BLaER1 treated with 17β-estradiol and CSF1 and Interleukin-3, amounts not matched to agents 10 nM and 100 nM (cell line): Measurements from ENCODE around the gene DNAJA1.
A peak's percentile ranks its signal among the peaks of the same experiment; 100 is the strongest.

ENCODE experiments used
- H3K27ac ChIP-seq, 11 experiments: shearing (Covaris generic); formaldehyde crosslinking; 2 replicates each; pipeline ENCODE4 v1.8.1; 2022
- H3K27me3 ChIP-seq, 11 experiments: shearing (Covaris generic); formaldehyde crosslinking; 2 replicates each; pipeline ENCODE4 v1.8.1; 2022
- H3K36me3 ChIP-seq, 11 experiments: shearing (Covaris generic); formaldehyde crosslinking; 2 replicates each; pipeline ENCODE4 v1.8.1; 2022
- H3K4me1 ChIP-seq, 10 experiments: shearing (Covaris generic); formaldehyde crosslinking; 2 replicates each; pipeline ENCODE4 v1.8.1; 2022
- H3K4me2 ChIP-seq, 11 experiments: shearing (Covaris generic); formaldehyde crosslinking; 2 replicates each; pipeline ENCODE4 v1.8.1; 2022
- H3K4me3 ChIP-seq, 10 experiments: shearing (Covaris generic); formaldehyde crosslinking; 2 replicates each; pipeline ENCODE4 v1.8.1; 2022
- H3K9ac ChIP-seq, 11 experiments: shearing (Covaris generic); formaldehyde crosslinking; 2 replicates each; pipeline ENCODE4 v1.8.1; 2022
- H3K9me3 ChIP-seq, 11 experiments: shearing (Covaris generic); formaldehyde crosslinking; replicated peaks in 1 of 11; 2 replicates each; pipeline ENCODE4 v1.8.1; 2022
- H4K20me1 ChIP-seq, 11 experiments: shearing (Covaris generic); formaldehyde crosslinking; 2 replicates each; pipeline ENCODE4 v1.8.1; 2022
- Cebpa-rat ChIP-seq, 11 experiments: shearing (Covaris generic); IDR thresholded peaks; 2 replicates each; pipeline ENCODE4 v1.8.1; 2022

DNAJA1 gene

DNA sequence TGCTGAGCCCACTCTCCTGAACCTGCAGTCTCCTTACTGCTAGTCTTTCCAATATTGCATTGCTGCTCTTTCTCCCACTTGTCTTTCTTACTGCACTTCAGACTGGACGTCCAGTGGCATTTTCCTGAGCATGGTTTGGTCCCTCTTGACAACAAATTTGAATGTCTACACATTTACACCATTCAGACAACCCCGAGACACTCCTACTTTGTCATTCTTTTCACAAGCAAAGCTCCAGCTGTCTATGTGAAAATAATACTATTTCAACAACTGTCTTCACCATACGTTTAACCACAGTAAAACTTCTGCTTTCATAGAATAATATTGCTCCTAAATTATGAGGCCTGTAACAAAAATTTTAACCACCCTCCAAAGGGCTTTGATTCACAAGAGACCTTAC, 13.2 kb upstream of the DNAJA1 start:
- H4K20me1 ChIP-seq: no peaks in the 10 kb centered on the region
- no peak overlapping the region for H3K9ac ChIP-seq
- no peak overlapping the region for H3K4me3 ChIP-seq
- no peaks in the 10 kb centered on the region for H3K9me3 ChIP-seq
- no peak overlapping the region for H3K4me2 ChIP-seq
- no peaks in the 10 kb centered on the region for H3K4me1 ChIP-seq
- no peak overlapping the region for H3K27ac ChIP-seq
- TF ChIP-seq Cebpa-rat (IDR thresholded peaks at IDR 0.05): no peak
- no peaks in the 10 kb centered on the region for H3K27me3 ChIP-seq
- peaks cover 0 to 6% (median 0%) of the 10 kb centered on the region in 11 experiments; a peak in 3 of 22 replicates for H3K36me3 ChIP-seq

- no peak overlapping the region for H3K4me2 ChIP-seq
- H3K4me3 ChIP-seq: no peak overlapping the region
- no peaks in the 10 kb centered on the region for H4K20me1 ChIP-seq
- no peaks in the 10 kb centered on the region for H3K27me3 ChIP-seq
- no peak for TF ChIP-seq Cebpa-rat (IDR thresholded peaks at IDR 0.05)
- H3K4me1 ChIP-seq: no peaks in the 10 kb centered on the region
- peaks cover 0 to 6% (median 0%) of the 10 kb centered on the region in 11 experiments; a peak in 3 of 22 replicates for H3K36me3 ChIP-seq
- no peak overlapping the region for H3K9ac ChIP-seq
- H3K27ac ChIP-seq: no peak overlapping the region
- no peaks in the 10 kb centered on the region for H3K9me3 ChIP-seq
These were observed 12.6 kb upstream of the DNAJA1 start for GRCh38 chr9:33012328-33013069.

DNA sequence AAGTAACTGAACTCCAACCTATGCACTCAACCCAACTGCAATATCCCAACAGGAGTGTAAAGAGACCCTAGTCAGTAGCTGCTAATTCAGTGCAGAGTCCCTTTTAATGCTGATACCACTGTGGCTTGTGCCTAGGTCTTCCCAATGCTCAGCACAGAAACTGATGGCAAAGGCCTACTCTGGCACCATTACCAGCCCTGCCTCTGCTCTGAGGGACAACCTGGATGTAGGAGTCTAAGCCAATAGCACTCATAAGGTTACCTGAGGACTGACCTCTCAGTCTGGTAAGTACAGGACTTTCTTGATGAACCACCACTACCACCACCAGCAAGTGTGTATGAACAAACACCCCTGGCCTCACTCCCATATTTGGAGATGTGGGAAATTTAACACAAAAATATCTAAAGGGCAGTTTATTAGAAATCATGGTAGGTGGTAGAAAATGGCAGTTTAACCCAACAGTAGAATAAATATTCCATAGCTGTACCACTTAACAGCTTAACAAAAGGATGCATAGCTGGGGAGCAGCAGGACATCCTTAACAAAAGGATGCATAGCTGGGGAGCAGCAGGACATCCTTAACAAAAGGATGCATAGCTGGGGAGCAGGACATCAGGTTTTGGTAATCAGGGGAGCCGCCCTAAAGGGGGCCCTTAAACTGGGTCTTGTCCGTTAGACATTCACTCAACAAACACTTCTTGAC, 11.0 kb upstream of the DNAJA1 start:
- H3K36me3 ChIP-seq: peaks cover 0 to 6% (median 0%) of the 10 kb centered on the region in 11 experiments; a peak in 3 of 22 replicates
- H3K4me1 ChIP-seq: no peaks in the 10 kb centered on the region
- H3K27ac ChIP-seq: no peak overlapping the region
- H3K4me3 ChIP-seq: no peak overlapping the region
- H3K27me3 ChIP-seq: no peaks in the 10 kb centered on the region
- no peaks in the 10 kb centered on the region for H4K20me1 ChIP-seq
- H3K9me3 ChIP-seq: no peaks in the 10 kb centered on the region
- no peak overlapping the region for H3K9ac ChIP-seq
- no peak for TF ChIP-seq Cebpa-rat (IDR thresholded peaks at IDR 0.05)
- no peak overlapping the region for H3K4me2 ChIP-seq

DNA sequence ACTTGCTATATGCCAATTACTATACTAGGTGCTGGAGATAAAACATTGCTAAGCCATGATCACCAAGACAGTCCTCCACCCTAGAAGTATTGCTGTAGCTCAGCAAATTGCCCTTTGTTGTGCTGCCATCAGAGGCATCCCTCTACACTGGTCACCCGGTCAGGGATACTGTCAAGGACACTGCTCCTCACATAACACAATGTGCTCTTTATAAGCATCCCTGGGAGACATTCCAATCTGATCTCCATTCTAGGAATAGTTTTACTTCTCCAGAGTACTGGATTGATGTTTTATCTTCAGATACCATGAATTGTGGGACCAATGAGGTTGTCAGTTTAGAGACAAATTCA, 10.4 kb upstream of the DNAJA1 start:
- Histone ChIP-seq H3K36me3 (peaks cover 0 to 10% (median 3%) of the 10 kb centered on the region in 11 experiments; a peak in 10 of 22 replicates), H3K4me2 (no peak overlapping the region), H3K4me1 (no peaks in the 10 kb centered on the region), H3K9me3 (no peaks in the 10 kb centered on the region), H3K4me3 (no peak overlapping the region), H3K27ac (no peak overlapping the region), H3K27me3 (no peaks in the 10 kb centered on the region), H4K20me1 (no peaks in the 10 kb centered on the region; a peak in 1 of 22 replicates), H3K9ac (no peak overlapping the region)
- no peak for TF ChIP-seq Cebpa-rat (IDR thresholded peaks at IDR 0.05)

GRCh38 chr9:33017283-33018041, 7.6 kb upstream of the DNAJA1 start:
- H3K4me2 ChIP-seq: no peak overlapping the region
- H3K9ac ChIP-seq: no peak overlapping the region
- no peaks in the 10 kb centered on the region for H3K27me3 ChIP-seq
- peaks cover 0 to 4% (median 4%) of the 10 kb centered on the region in 10 experiments; a peak in 15 of 20 replicates for H3K4me1 ChIP-seq
- H3K27ac ChIP-seq: no peak overlapping the region
- no peaks in the 10 kb centered on the region for H3K9me3 ChIP-seq
- H3K4me3 ChIP-seq: no peak overlapping the region
- no peaks in the 10 kb centered on the region; a peak in 1 of 22 replicates for H4K20me1 ChIP-seq
- peaks cover 0 to 22% (median 11%) of the 10 kb centered on the region in 11 experiments; a peak in 16 of 22 replicates for H3K36me3 ChIP-seq
- no peak for TF ChIP-seq Cebpa-rat (IDR thresholded peaks at IDR 0.05)

- H3K27me3 ChIP-seq: no peaks in the 10 kb centered on the region
- H3K27ac ChIP-seq: no peak overlapping the region
- no peak overlapping the region for H3K4me3 ChIP-seq
- peaks cover 19 to 26% (median 24%) of the 10 kb centered on the region in 10 experiments for H3K4me1 ChIP-seq
- TF ChIP-seq Cebpa-rat (IDR thresholded peaks at IDR 0.05): no peak
- no peaks in the 10 kb centered on the region for H3K9me3 ChIP-seq
- H3K9ac ChIP-seq: no peak overlapping the region
- H4K20me1 ChIP-seq: no peaks in the 10 kb centered on the region; a peak in 1 of 22 replicates
- H3K4me2 ChIP-seq: no peak overlapping the region
- peaks cover 4 to 22% (median 11%) of the 10 kb centered on the region in 11 experiments; a peak in 16 of 22 replicates for H3K36me3 ChIP-seq
These were observed 5.3 kb upstream of the DNAJA1 start for GRCh38 chr9:33019797-33020196.

- H3K27me3 ChIP-seq: no peaks in the 10 kb centered on the region
- peaks cover 17 to 22% (median 18%) of the 10 kb centered on the region in 11 experiments for H4K20me1 ChIP-seq
- H3K4me1 ChIP-seq: peaks cover 30 to 37% (median 35%) of the 10 kb centered on the region in 10 experiments
- H3K9ac ChIP-seq: 0 out of 22 replicates have a peak overlapping the region, but pooled peaks of 1 of the 11 experiments have one; percentile 19
- no peak for TF ChIP-seq Cebpa-rat (IDR thresholded peaks at IDR 0.05)
- no peak overlapping the region for H3K4me3 ChIP-seq
- H3K4me2 ChIP-seq: peak overlapping the region in 5 of 11 experiments; percentile 6 to 92 (median 81); a peak in 5 of 22 replicates
- H3K9me3 ChIP-seq: no peaks in the 10 kb centered on the region
- H3K27ac ChIP-seq: peak overlapping the region in 2 of 11 experiments; percentile 40 to 98; a peak in 2 of 22 replicates
- H3K36me3 ChIP-seq: peaks cover 17 to 31% (median 22%) of the 10 kb centered on the region in 11 experiments
These were observed 2.8 kb upstream of the DNAJA1 start for GRCh38 chr9:33022303-33022702.

GRCh38 chr9:33022755-33023154, 2.3 kb upstream of the DNAJA1 start:
- H3K9me3 ChIP-seq: no peaks in the 10 kb centered on the region
- peaks cover 34 to 42% (median 40%) of the 10 kb centered on the region in 10 experiments for H3K4me1 ChIP-seq
- no peak overlapping the region for H3K4me3 ChIP-seq
- no peak for TF ChIP-seq Cebpa-rat (IDR thresholded peaks at IDR 0.05)
- no peaks in the 10 kb centered on the region for H3K27me3 ChIP-seq
- H3K9ac ChIP-seq: no peak overlapping the region
- peak overlapping the region; percentile 81 to 95 (median 92); a peak in 19 of 22 replicates for H3K4me2 ChIP-seq
- peaks cover 21 to 35% (median 27%) of the 10 kb centered on the region in 11 experiments for H3K36me3 ChIP-seq
- H3K27ac ChIP-seq: peak overlapping the region in 2 of 11 experiments; percentile 40 to 98; a peak in 2 of 22 replicates
- H4K20me1 ChIP-seq: peaks cover 21 to 26% (median 22%) of the 10 kb centered on the region in 11 experiments
